ENCODE results near the gene PAQR3.
"Not testable (repeated sequence)": the region's sequence is repeated elsewhere in the genome, so short reads cannot be mapped to it uniquely, and the experiment has no call there.

The PAQR3 gene

GRCh38 chr4:78928835-78929234 is 10.4 kb downstream of the PAQR3 start:
- DNase-seq (ENCODE audit: low read depth in 2 of 2): no peak

GRCh38 chr4:78926826-78927225 is 12.4 kb downstream of the PAQR3 start:
- DNase-seq (ENCODE audit: low read depth in 2 of 2): no peak

DNA sequence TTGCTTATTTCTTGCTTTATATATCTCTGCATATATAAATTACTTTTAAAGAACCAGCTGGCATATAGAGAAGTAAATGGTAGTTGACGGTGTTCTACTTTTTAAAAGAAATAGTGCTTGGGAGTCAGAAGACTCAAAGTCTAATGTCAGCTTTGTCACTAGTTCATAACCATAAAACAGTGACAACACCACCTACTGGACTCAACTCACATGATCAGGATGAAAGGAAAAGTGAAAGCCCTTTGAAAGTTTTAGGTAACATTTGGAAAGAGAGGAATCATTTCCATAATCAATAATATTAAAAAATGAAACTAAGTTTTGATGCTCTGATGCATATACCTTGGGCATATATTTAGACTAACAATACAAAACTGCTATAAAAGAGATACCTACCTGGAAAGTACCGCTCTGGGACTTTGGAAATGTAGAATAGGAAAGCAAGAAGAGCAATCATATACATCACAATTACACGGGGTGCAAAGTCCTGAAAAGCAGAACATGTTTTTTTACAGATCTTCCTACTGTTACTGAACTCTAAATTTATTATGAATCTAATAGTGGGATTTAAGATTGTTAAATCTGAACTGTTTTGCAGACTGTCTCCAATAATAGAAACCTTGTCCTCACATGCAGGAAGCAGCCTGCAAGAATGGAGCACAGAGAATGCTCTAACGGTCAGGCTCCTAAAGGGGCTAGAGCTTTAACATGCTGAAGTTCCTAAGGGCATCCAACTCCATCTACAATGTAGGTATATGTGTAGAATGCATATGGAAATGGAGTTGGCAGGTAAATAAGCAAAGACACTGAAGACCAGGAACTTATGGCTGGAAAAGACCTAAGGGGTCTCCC is 15.6 kb downstream of the PAQR3 start:
- DNase-seq (ENCODE audit: low read depth in 2 of 2): no peak

GRCh38 chr4:78922207-78922606 is 17.0 kb downstream of the PAQR3 start:
- peak in 1 of 2 experiments; percentile 14 for DNase-seq (ENCODE audit: low read depth in 2 of 2)

- no peak for DNase-seq (ENCODE audit: low read depth in 2 of 2)
These were observed 28.6 kb downstream of the PAQR3 start for GRCh38 chr4:78910612-78911011.

DNA sequence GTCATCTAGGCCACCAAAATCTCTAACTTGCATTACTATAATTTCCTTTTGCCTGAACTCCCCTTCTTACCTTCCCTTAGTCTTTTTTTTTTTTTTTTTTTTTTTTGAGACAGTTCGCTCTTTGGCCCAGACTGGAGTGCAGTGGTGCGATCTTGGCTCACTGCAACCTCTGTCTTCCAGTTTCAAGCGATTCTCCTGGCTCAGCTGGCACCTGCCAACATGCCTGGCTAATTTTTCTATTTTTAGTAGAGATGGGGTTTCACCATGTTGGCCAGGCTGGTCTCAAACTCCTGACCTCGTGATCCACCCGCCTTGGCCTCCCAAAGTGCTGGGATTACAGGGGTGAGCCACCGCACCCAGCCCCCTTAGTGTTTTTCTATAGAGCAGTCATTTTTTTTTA is 30.3 kb downstream of the PAQR3 start:
- DNase-seq (ENCODE audit: low read depth in 2 of 2): not testable (repeated sequence)

- DNase-seq (ENCODE audit: low read depth in 2 of 2): no peak
These were observed 31.6 kb downstream of the PAQR3 start for GRCh38 chr4:78907638-78908037.

DNA sequence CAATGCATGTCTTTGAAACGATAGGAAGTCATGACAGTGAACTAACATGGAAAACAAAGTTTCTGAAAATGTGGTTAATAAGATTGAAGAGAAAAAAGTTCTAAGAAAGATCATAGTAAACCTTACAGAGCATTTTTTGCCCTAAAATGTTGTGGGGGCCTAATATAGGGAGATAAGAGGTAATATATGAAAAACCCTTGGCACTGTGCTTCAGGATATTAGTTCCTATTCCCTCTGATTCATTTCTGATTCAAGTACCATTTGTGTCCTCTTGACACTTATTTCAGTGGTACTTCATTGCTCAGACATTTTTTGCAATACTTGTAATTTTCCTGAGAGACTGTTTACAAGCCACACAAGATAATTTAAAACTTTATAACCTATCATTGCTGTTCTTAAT is 35.1 kb downstream of the PAQR3 start:
- DNase-seq (ENCODE audit: low read depth in 2 of 2): no peak

DNA sequence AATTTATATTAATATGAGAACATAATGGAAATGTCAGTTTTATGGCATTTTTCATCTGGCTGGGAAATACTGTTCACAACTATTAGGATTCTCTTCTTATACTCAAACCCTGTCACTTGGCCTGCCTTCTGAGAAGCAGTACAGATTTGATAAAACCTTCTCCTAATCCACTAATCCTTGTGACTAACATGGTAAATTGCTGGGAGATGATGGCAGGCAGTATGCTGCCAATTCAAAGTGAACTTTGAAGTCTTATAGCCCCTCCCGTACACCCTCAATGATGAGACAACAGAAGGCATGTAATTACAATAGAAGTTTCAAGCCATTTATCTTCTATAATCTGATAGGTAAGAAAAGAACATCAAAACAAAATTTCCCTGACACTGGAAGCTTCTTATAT is 36.9 kb downstream of the PAQR3 start:
- DNase-seq (ENCODE audit: low read depth in 2 of 2): no peak

DNA sequence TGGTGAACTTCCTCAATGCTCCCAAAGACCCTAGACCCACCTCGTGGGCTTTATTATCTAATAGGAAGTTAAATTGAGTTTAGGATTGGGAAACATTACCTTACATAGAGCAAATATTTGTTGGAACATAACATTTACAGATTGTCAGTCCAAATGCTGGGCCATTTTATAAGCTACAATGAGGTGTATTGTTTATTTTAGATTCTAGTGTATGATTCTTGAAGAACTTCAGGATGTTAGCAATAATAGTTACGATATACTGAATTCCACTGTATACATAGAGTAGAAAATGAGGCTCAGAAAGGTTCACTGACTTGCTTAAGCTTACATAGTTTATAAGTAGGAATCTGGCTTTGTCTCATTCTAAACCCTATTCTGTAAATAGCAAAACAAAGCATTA is 37.4 kb downstream of the PAQR3 start:
- no peak for DNase-seq (ENCODE audit: low read depth in 2 of 2)

- DNase-seq (ENCODE audit: low read depth in 2 of 2): no peak
These were observed 39.9 kb downstream of the PAQR3 start for GRCh38 chr4:78899302-78899701.

- DNase-seq (ENCODE audit: low read depth in 2 of 2): no peak
These were observed 49.3 kb downstream of the PAQR3 start for GRCh38 chr4:78889955-78890354.

DNA sequence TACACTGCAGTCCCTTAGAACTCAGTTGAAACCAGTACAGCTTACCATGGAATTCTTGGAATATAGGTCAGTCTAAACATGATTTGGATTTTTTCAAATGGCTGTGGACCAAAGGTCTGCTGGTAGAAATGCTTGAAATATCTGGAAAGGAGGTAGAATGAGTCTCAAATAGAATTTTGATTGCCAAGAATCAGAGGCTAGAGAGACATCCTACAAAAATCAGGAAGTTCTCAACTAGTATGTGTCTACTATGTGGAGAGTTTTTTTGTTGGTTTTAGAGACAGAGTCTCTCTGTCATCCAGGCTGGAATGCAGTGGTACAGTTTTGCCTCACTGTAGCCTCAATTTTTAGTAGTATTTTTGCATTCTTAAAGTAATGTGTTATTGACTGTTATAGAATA is 53.6 kb downstream of the PAQR3 start:
- DNase-seq (ENCODE audit: low read depth in 2 of 2): no peak

DNA sequence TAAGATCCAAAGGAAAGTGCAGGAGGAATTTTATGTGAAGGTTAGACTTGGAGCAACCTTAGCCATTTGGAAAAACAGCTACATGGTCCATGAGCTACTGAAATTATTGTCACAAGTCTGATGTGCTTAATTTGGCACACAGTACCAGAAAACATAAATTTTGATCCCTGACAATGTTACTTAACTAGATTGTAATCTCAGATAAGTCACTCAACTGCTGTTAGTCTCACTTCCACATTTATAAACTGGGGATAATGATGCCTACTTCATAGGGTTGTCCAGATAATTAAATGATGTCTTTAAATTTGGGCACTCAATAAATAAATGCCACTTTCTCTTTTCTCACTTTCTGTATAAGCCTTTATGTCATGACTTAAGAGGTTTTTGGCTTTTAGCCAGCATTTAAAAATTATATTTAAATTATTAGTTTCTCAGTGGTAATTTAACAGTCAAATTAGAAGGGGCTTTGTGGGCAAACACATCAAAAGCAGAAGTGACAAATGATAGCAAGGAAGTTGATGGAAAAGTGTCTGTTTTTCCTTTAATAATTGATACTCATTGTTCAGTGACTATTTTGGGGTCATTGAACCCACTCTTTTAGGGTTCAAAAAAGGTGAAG is 58.3 kb downstream of the PAQR3 start:
- DNase-seq (ENCODE audit: low read depth in 2 of 2): no peak

GRCh38 chr4:78878031-78878430 is 61.2 kb downstream of the PAQR3 start:
- no peak for DNase-seq (ENCODE audit: low read depth in 2 of 2)

- DNase-seq (ENCODE audit: low read depth in 2 of 2): peak in 1 of 2 experiments; percentile 15
These were observed 62.5 kb downstream of the PAQR3 start for GRCh38 chr4:78876568-78877320.

DNA sequence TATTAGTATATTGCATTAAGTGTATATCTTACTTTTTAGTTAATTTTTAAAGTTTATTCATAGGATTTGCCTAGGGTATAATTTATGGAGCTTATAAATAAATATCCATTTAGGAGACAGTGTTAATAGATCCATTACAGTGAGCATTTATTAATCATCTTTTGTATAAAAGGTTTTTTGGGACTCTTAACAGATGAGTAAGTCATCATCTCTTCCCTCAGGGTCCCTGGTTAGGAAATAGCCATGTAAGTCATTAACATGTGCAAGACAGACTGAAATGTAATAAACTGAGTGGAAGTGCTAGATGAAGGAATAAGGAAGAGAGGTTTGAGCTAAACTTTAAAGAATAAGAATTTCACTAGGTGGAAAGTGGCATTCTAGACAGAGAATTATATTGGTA is 69.2 kb downstream of the PAQR3 start:
- DNase-seq (ENCODE audit: low read depth in 2 of 2): no peak

GRCh38 chr4:78868712-78869111 is 70.5 kb downstream of the PAQR3 start:
- not testable (repeated sequence) for DNase-seq (ENCODE audit: low read depth in 2 of 2)

DNA sequence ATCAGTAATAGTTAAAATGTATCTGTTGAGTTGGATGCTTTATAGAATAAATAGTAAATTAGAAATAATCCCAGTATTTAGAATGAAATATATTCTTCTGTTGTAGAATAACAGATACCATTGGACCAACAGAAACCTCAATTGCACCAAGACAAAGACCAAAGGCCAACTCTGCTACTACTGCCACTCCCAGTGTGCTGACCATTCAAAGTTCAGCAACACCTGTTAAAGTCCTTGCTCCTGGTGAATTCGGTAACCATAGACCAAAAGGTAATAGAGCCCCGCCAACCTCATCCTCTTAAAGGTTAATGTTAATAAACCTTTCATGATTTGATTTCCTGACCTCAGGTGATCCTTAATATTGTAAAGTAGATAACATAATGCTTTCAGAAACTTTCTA is 73.8 kb downstream of the PAQR3 start:
- DNase-seq (ENCODE audit: low read depth in 2 of 2): no peak

DNA sequence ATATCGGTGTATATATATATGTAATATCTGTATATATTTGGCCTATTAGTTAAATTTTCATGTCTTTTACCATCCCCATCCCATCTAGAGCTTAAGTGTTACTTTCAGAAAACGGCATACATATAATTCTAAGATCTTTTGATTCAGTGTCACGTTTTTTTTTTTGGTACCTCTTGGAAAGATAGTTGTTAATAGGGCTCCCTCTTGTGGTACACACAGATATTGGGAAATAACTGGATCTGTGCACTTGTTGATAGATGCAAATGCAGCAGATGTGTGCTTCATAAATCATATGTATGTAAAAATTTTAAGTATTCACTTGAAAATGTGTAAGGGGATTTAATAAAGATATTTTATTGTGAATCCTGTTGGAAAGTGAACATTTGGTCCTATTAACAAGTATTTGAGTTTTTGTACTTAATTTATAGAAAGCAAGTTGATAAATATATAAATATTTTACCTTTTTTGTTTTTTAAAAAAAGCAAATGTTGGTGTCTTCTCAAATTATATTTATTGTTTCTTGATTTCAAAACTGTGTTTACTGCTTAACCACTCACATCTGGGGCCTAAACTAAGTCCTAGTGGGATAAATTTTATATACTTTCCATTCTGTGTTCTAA is 74.7 kb downstream of the PAQR3 start:
- peak; percentile 64 to 69 for DNase-seq (ENCODE audit: low read depth in 2 of 2)

- no peak for DNase-seq (ENCODE audit: low read depth in 2 of 2)
These were observed 75.2 kb downstream of the PAQR3 start for GRCh38 chr4:78863991-78864390.

GRCh38 chr4:78863254-78863869 is 75.9 kb downstream of the PAQR3 start:
- no peak for DNase-seq (ENCODE audit: low read depth in 2 of 2)
